Measurements from ENCODE around the gene WRNIP1. TPM values are rescaled to one million over a fixed set of nuclear protein-coding genes. Genes with fewer than 3 reads are reported as not detected.
A peak's percentile ranks its signal among the peaks of the same experiment; 100 is the strongest.

WRNIP1 gene
- total and polyA plus RNA-seq, 2 of the 4 experiments (the other 2 are of a cell fraction), result 43.7 to 47.1 TPM

GRCh38 chr6:2799936-2800527, 34.8 kb downstream of the WRNIP1 start:
- in situ Hi-C loops (cut with MboI; ENCODE audit: low sequenced_read_pairs) (loop anchor here (10.0 kb wide), 1 partner anchor 135 kb away; no protein-coding TSS in a partner anchor), intact Hi-C loops (cut with micrococcal nuclease) (no loop called here), dilution Hi-C loops (cut with HindIII; ENCODE audit: low sequenced_read_pairs, unreplicated experiment) (no loop called here)
- no peak for ATAC-seq (ENCODE audit: low read depth)
- no peaks in the 10 kb centered on the region for H3K36me3 ChIP-seq (ENCODE audit: control insufficient read depth, insufficient read depth, low read length)
- H4K5ac ChIP-seq (ENCODE audit: low read depth, low read length), result no peak overlapping the region
- no peak overlapping the region for H3K9ac ChIP-seq (ENCODE audit: low read depth, low read length)
- H3K4me3 ChIP-seq (ENCODE audit: insufficient read depth, low read depth, low read length), result no peak overlapping the region
- H3K23ac ChIP-seq (ENCODE audit: low read depth, low read length), result no peak overlapping the region
- H3K4ac ChIP-seq (ENCODE audit: low read depth, low read length), result no peak overlapping the region
- POLR2A ChIA-PET (ENCODE audit: unreplicated experiment), result no interaction called here
- no peak for DNase-seq
- no peak overlapping the region for H3K56ac ChIP-seq (ENCODE audit: extremely low read depth, insufficient read depth, low read length)
- 0 out of 2 replicates have a peak, but pooled peaks cover 3% of the 10 kb centered on the region for H3K4me1 ChIP-seq (ENCODE audit: control insufficient read depth, insufficient read depth, low read length)
- H3K4me2 ChIP-seq (ENCODE audit: low read depth, low read length), result no peak overlapping the region
- no peak overlapping the region for H4K8ac ChIP-seq (ENCODE audit: low read depth in 2 of 2, low read length in 2 of 2)
- no peak overlapping the region for H2AK9ac ChIP-seq (replicated peaks; ENCODE audit: low read depth, low read length, poor library complexity)
- no peak overlapping the region for H4K91ac ChIP-seq (ENCODE audit: insufficient read depth, low read depth, low read length)
- no peak overlapping the region for H3K27ac ChIP-seq (ENCODE audit: insufficient read depth, low read length)
- no peak overlapping the region for H2BK5ac ChIP-seq (ENCODE audit: low read depth, low read length, poor library complexity, severe bottlenecking)
- H3K27me3 ChIP-seq (ENCODE audit: control insufficient read depth, insufficient read depth, low read length), result no peaks in the 10 kb centered on the region
- H2BK120ac ChIP-seq (ENCODE audit: low read depth, low read length), result no peak overlapping the region
- H2AFZ ChIP-seq (replicated peaks; ENCODE audit: low read length, poor library complexity), result no peak overlapping the region
- H2BK15ac ChIP-seq (ENCODE audit: low read depth, low read length), result no peak overlapping the region; the same call in 2 of the 3 replicates
- H3K9me1 ChIP-seq (ENCODE audit: insufficient read depth, low read length), result peaks cover 23% of the 10 kb centered on the region
- TF ChIP-seq CTCF (conservative IDR thresholded peaks at IDR 0.05; ENCODE audit: low read depth, low read length) (no peak), BHLHE40 (IDR thresholded peaks at IDR 0.05; ENCODE audit: low read depth, low read length) (no peak), CEBPB (IDR thresholded peaks at IDR 0.05; ENCODE audit: low read depth, low read length) (no peak), NFE2L2 (IDR thresholded peaks at IDR 0.05; ENCODE audit: low read depth, low read length) (no peak), SMC3 (IDR thresholded peaks at IDR 0.05; ENCODE audit: low read depth, low read length) (no peak), FOS (IDR thresholded peaks at IDR 0.05; ENCODE audit: low read depth, low read length) (no peak), MAFK (IDR thresholded peaks at IDR 0.05; ENCODE audit: low read depth, low read length) (no peak), RAD21 (IDR thresholded peaks at IDR 0.05; ENCODE audit: low read length) (no peak)
- CTCF ChIA-PET, result no interaction called here
- H3K14ac ChIP-seq (replicated peaks; ENCODE audit: low read depth, low read length), result 0 out of 2 replicates have a peak overlapping the region, but pooled peaks have one; percentile 55
- H3K79me1 ChIP-seq (ENCODE audit: low read depth in 1 of 2, low read length in 2 of 2), result peaks cover 3 to 32% of the 10 kb centered on the region in 2 experiments; a peak in 2 of 4 replicates
- H2BK20ac ChIP-seq (ENCODE audit: low read depth, low read length), result no peak overlapping the region
- no CpG with 5 or more reads among the region's 11 CpGs for WGBS, 2 experiments (ENCODE audit: extremely low coverage in 2 of 2, insufficient read length in 1 of 2)
- no peak overlapping the region for H3K18ac ChIP-seq (ENCODE audit: low read depth, low read length)
- BruUV-seq (replicated peaks), result no TSS peak
- H3K9me3 ChIP-seq (ENCODE audit: control insufficient read depth, insufficient read depth, low read length), result no peaks in the 10 kb centered on the region
- H2AK5ac ChIP-seq (ENCODE audit: low read depth, low read length), result peak overlapping the region; percentile 28; the same call in 1 of the 2 replicates
- H4K20me1 ChIP-seq (ENCODE audit: insufficient read depth, low read length), result no peaks in the 10 kb centered on the region

All from IMR-90 (cell line).